ENCODE measurements around the gene DRAXIN. TPM values are rescaled to one million over a fixed set of nuclear protein-coding genes. Genes with fewer than 3 reads are reported as not detected.

Gene DRAXIN
- total RNA-seq, 1 donor from 2014 or later = 1.7 TPM

GRCh38 chr1:11671544-11672286 lies 19.8 kb upstream of the DRAXIN start:
- H3K27me3 ChIP-seq (ENCODE audit: insufficient read depth, low read length) = no peaks in the 10 kb centered on the region
- H3K27me3 Mint-ChIP-seq (ENCODE audit: low read depth, unreplicated experiment) = no peaks in the 10 kb centered on the region
- H3K4me3 ChIP-seq (ENCODE audit: insufficient read depth, low read depth, low read length) = no peak overlapping the region
- DNase-seq (ENCODE audit: low read depth) = no peak
- no peak overlapping the region for H3K4me3 Mint-ChIP-seq (ENCODE audit: unreplicated experiment)
- TF ChIP-seq CTCF (IDR thresholded peaks at IDR 0.05; ENCODE audit: insufficient read depth, low read depth, low read length) = no peak
- TF ChIP-seq EZH2 (IDR thresholded peaks at IDR 0.05; ENCODE audit: insufficient read depth, low read length) = no peak
- peaks cover 10% of the 10 kb centered on the region for H3K36me3 Mint-ChIP-seq (ENCODE audit: low read depth, unreplicated experiment)
- no peaks in the 10 kb centered on the region for H3K79me2 ChIP-seq (ENCODE audit: insufficient read depth, low read length)
- peaks cover 2% of the 10 kb centered on the region for H3K36me3 ChIP-seq (ENCODE audit: insufficient read depth, low read length)
- no peak overlapping the region for H3K27ac Mint-ChIP-seq (ENCODE audit: unreplicated experiment)
- H3K9me3 ChIP-seq (ENCODE audit: insufficient read depth, low read depth, low read length) = no peaks in the 10 kb centered on the region
- no peak overlapping the region for H3K4me2 ChIP-seq (ENCODE audit: low read length)
- H3K9ac ChIP-seq (ENCODE audit: low read length) = no peak overlapping the region
- no peak overlapping the region for H3K27ac ChIP-seq (ENCODE audit: low read depth, low read length)
- no peaks in the 10 kb centered on the region for H3K4me1 ChIP-seq (ENCODE audit: insufficient read depth, low read length)
- no peak overlapping the region for H2AFZ ChIP-seq (ENCODE audit: low read depth, low read length)
- H3K9me3 Mint-ChIP-seq (ENCODE audit: unreplicated experiment) = no peaks in the 10 kb centered on the region
- H4K20me1 ChIP-seq (ENCODE audit: insufficient read depth, low read length) = peaks cover 3% of the 10 kb centered on the region
- FAIRE-seq = no peak
- H3K4me1 Mint-ChIP-seq (ENCODE audit: low read depth, unreplicated experiment) = no peaks in the 10 kb centered on the region

GRCh38 chr1:11673089-11673769 lies 18.3 kb upstream of the DRAXIN start:
- H3K4me1 Mint-ChIP-seq (ENCODE audit: low read depth, unreplicated experiment) = no peaks in the 10 kb centered on the region
- TF ChIP-seq CTCF (IDR thresholded peaks at IDR 0.05; ENCODE audit: insufficient read depth, low read depth, low read length) (no peak), EZH2 (IDR thresholded peaks at IDR 0.05; ENCODE audit: insufficient read depth, low read length) (no peak)
- no peak overlapping the region for H3K27ac Mint-ChIP-seq (ENCODE audit: unreplicated experiment)
- Histone ChIP-seq H3K27me3 (ENCODE audit: insufficient read depth, low read length) (no peaks in the 10 kb centered on the region), H3K27ac (ENCODE audit: low read depth, low read length) (no peak overlapping the region), H3K4me3 (ENCODE audit: insufficient read depth, low read depth, low read length) (no peak overlapping the region), H3K9me3 (ENCODE audit: insufficient read depth, low read depth, low read length) (no peaks in the 10 kb centered on the region), H3K79me2 (ENCODE audit: insufficient read depth, low read length) (no peaks in the 10 kb centered on the region), H2AFZ (ENCODE audit: low read depth, low read length) (no peak overlapping the region), H3K36me3 (ENCODE audit: insufficient read depth, low read length) (peaks cover 2% of the 10 kb centered on the region), H3K9ac (ENCODE audit: low read length) (no peak overlapping the region), H4K20me1 (ENCODE audit: insufficient read depth, low read length) (peaks cover 11% of the 10 kb centered on the region), H3K4me1 (ENCODE audit: insufficient read depth, low read length) (no peaks in the 10 kb centered on the region), H3K4me2 (ENCODE audit: low read length) (no peak overlapping the region)
- no peak overlapping the region for H3K4me3 Mint-ChIP-seq (ENCODE audit: unreplicated experiment)
- FAIRE-seq = no peak
- DNase-seq (ENCODE audit: low read depth) = no peak
- no peaks in the 10 kb centered on the region for H3K9me3 Mint-ChIP-seq (ENCODE audit: unreplicated experiment)
- no peaks in the 10 kb centered on the region for H3K27me3 Mint-ChIP-seq (ENCODE audit: low read depth, unreplicated experiment)
- H3K36me3 Mint-ChIP-seq (ENCODE audit: low read depth, unreplicated experiment) = peaks cover 10% of the 10 kb centered on the region

- no peaks in the 10 kb centered on the region for H3K4me1 Mint-ChIP-seq (ENCODE audit: low read depth, unreplicated experiment)
- H3K27me3 Mint-ChIP-seq (ENCODE audit: low read depth, unreplicated experiment) = peaks cover 2% of the 10 kb centered on the region
- DNase-seq (ENCODE audit: low read depth) (no peak), FAIRE-seq (no peak)
- no peak overlapping the region for H3K4me3 ChIP-seq (ENCODE audit: insufficient read depth, low read depth, low read length)
- no peak overlapping the region for H2AFZ ChIP-seq (ENCODE audit: low read depth, low read length)
- H3K36me3 Mint-ChIP-seq (ENCODE audit: low read depth, unreplicated experiment) = peaks cover 11% of the 10 kb centered on the region
- H3K79me2 ChIP-seq (ENCODE audit: insufficient read depth, low read length) = no peaks in the 10 kb centered on the region
- H3K4me1 ChIP-seq (ENCODE audit: insufficient read depth, low read length) = no peaks in the 10 kb centered on the region
- no peak overlapping the region for H3K27ac ChIP-seq (ENCODE audit: low read depth, low read length)
- no peak for TF ChIP-seq EZH2 (IDR thresholded peaks at IDR 0.05; ENCODE audit: insufficient read depth, low read length)
- no peak for TF ChIP-seq CTCF (IDR thresholded peaks at IDR 0.05; ENCODE audit: insufficient read depth, low read depth, low read length)
- H3K9me3 ChIP-seq (ENCODE audit: insufficient read depth, low read depth, low read length) = no peaks in the 10 kb centered on the region
- H4K20me1 ChIP-seq (ENCODE audit: insufficient read depth, low read length) = peaks cover 11% of the 10 kb centered on the region
- H3K27ac Mint-ChIP-seq (ENCODE audit: unreplicated experiment) = no peak overlapping the region
- no peak overlapping the region for H3K4me3 Mint-ChIP-seq (ENCODE audit: unreplicated experiment)
- no peaks in the 10 kb centered on the region for H3K9me3 Mint-ChIP-seq (ENCODE audit: unreplicated experiment)
- H3K36me3 ChIP-seq (ENCODE audit: insufficient read depth, low read length) = peaks cover 2% of the 10 kb centered on the region
- H3K4me2 ChIP-seq (ENCODE audit: low read length) = no peak overlapping the region
- H3K9ac ChIP-seq (ENCODE audit: low read length) = no peak overlapping the region
- no peaks in the 10 kb centered on the region for H3K27me3 ChIP-seq (ENCODE audit: insufficient read depth, low read length)
Observed at GRCh38 chr1:11674488-11674887, 17.0 kb upstream of the DRAXIN start.
